ENCODE results near the gene CA7.
"Not testable (repeated sequence)": the region's sequence is repeated elsewhere in the genome, so short reads cannot be mapped to it uniquely, and the experiment has no call there.

The CA7 gene

DNA sequence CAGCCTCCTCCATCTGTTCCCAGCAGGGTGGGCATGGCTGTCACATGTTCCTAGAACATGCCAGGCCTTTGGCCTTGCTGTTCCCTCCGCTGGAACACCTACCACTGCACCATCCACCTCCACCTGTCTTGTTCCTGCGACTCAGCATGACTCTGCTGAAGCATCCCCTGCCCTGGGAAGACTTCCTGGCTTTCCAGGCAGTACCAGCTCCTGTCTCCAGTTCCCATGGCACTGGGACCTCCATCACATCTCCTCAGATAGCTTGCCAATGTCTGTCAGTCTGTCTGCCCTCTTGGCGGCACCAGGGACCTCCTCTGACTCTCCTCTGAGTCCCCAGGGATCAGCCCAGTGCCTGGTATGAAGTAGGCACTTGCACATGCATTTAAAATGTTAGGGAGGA lies 51.8 kb downstream of the CA7 start:
- no peak for DNase-seq (ENCODE audit: low spot score)
- no peak for FAIRE-seq

- not testable (repeated sequence) for FAIRE-seq
These were observed 52.5 kb downstream of the CA7 start for GRCh38 chr16:66896682-66897081.

GRCh38 chr16:66898207-66898606 lies 54.0 kb downstream of the CA7 start:
- FAIRE-seq: peak; percentile 88
- DNase-seq (ENCODE audit: low spot score): peak; percentile 84

More at GRCh38 chr16:66896682-66897081, 52.5 kb downstream of the CA7 start:
- not testable (repeated sequence) for DNase-seq (ENCODE audit: low spot score)

GRCh38 chr16:66898933-66899309 lies 54.7 kb downstream of the CA7 start:
- no peak for DNase-seq (ENCODE audit: low spot score)
- no peak for FAIRE-seq

GRCh38 chr16:66899310-66899944 lies 55.2 kb downstream of the CA7 start:
- FAIRE-seq: no peak
- no peak for DNase-seq (ENCODE audit: low spot score)

DNA sequence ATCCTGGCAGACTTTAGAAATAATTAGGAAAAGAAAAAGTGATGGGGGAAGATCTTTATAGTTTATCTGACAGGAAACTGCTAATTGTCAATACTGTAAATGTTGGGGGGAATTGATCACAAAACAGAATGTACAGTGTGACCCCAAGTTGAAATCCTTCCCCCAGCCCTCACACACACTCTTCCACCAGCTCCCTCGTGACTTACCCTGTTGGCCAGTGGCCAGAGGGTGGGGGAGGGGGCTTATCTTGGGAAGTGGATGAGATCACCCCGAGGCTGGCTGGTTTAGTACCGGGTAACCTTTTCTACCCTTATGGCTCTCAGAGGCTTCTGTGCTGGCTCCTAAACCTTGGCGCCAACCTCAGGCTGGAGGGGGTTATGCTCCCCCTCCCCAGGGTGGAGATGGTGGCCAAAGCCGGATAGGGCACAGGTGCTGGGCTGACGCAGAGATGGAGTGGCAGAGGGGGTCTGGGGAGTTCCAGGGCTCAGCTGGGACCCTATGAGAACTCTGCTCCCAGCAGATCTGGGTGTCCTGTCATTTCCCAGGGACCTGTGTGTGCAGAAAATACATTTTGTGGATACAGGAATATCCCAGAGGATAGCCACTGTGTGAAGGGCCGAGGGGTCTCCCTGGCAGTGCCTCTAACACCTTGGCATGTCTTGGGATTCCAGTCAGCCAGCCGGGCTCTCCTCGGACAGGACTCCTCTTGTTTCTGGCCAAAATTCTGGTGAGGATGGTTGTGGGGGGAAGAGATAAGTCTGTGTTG lies 55.9 kb downstream of the CA7 start:
- FAIRE-seq (no peak), DNase-seq (ENCODE audit: low spot score) (peak; percentile 67)

- DNase-seq (ENCODE audit: low spot score) (no peak), FAIRE-seq (no peak)
These were observed 56.7 kb downstream of the CA7 start for GRCh38 chr16:66900721-66901441.

DNA sequence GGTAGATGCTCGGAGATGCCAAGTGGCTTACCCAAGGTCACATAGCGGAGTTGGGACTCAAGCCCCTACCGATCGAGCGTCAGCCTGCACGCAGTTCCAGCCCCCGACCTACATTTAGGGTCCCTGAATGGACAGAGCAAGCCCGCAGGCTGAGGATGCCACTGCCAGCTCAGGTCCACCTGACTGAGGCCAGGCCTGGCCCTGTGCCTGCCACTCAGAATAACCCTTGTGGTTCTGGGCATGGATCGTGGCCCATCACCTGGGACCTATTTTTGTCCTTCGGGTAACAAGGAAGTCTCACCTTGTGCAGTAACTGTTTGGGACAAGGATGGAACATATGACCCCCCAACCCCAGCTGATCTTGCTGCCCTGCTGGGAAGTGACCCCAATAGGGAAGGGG lies 57.4 kb downstream of the CA7 start:
- no peak for FAIRE-seq
- no peak for DNase-seq (ENCODE audit: low spot score)

- no peak for DNase-seq (ENCODE audit: low spot score)
- no peak for FAIRE-seq
These were observed 58.7 kb downstream of the CA7 start for GRCh38 chr16:66902648-66903543.
